Left forelimb (tissue), 1 donor: ENCODE data around the gene SAMHD1.
A peak's percentile ranks its signal among the peaks of the same experiment; 100 is the strongest.
"Not testable (repeated sequence)": the region's sequence is repeated elsewhere in the genome, so short reads cannot be mapped to it uniquely, and the experiment has no call there.

Experiments used
- DNase-seq: peaks from one replicate; pipeline ENCODE4 v3.0.0-alpha.2; 2018; ENCODE audit warnings: low spot score

The SAMHD1 gene

GRCh38 chr20:36916199-36916598 is 35.3 kb downstream of the SAMHD1 start:
- no peak for DNase-seq

GRCh38 chr20:36908603-36909002 is 42.9 kb downstream of the SAMHD1 start:
- DNase-seq = no peak

GRCh38 chr20:36906086-36906485 is 45.4 kb downstream of the SAMHD1 start:
- not testable (repeated sequence) for DNase-seq

- DNase-seq = not testable (repeated sequence)
Observed at GRCh38 chr20:36905566-36905965, 45.9 kb downstream of the SAMHD1 start.

- no peak for DNase-seq
Observed at GRCh38 chr20:36904690-36905089, 46.8 kb downstream of the SAMHD1 start.

GRCh38 chr20:36895036-36895435 is 56.5 kb downstream of the SAMHD1 start:
- no peak for DNase-seq

- DNase-seq = no peak
Observed at GRCh38 chr20:36893801-36894200, 57.7 kb downstream of the SAMHD1 start.

GRCh38 chr20:36891211-36891610 is 60.3 kb downstream of the SAMHD1 start:
- no peak for DNase-seq

- no peak for DNase-seq
Observed at GRCh38 chr20:36890586-36890985, 60.9 kb downstream of the SAMHD1 start.

GRCh38 chr20:36888880-36889516 is 62.5 kb downstream of the SAMHD1 start:
- DNase-seq = no peak

GRCh38 chr20:36887752-36888090 is 63.8 kb downstream of the SAMHD1 start:
- DNase-seq = no peak

- peak; percentile 87 for DNase-seq
Observed at GRCh38 chr20:36886859-36887751, 64.4 kb downstream of the SAMHD1 start.

- no peak for DNase-seq
Observed at GRCh38 chr20:36885356-36885755, 66.2 kb downstream of the SAMHD1 start.

GRCh38 chr20:36883977-36884535 is 67.5 kb downstream of the SAMHD1 start:
- no peak for DNase-seq

- DNase-seq = no peak
Observed at GRCh38 chr20:36881888-36882287, 69.6 kb downstream of the SAMHD1 start.

GRCh38 chr20:36881331-36881730 is 70.2 kb downstream of the SAMHD1 start:
- DNase-seq = no peak

GRCh38 chr20:36880741-36881250 is 70.7 kb downstream of the SAMHD1 start:
- no peak for DNase-seq

GRCh38 chr20:36878941-36879340 is 72.6 kb downstream of the SAMHD1 start:
- no peak for DNase-seq

- no peak for DNase-seq
Observed at GRCh38 chr20:36876473-36876833, 75.1 kb downstream of the SAMHD1 start.

GRCh38 chr20:36875702-36876472 is 75.6 kb downstream of the SAMHD1 start, which contains the start of gene TLDC2:
TLDC2 (plus strand) TSS chr20:36876138; CDS start chr20:36876175, 37 bp downstream.
- DNase-seq = no peak

GRCh38 chr20:36875093-36875492 is 76.4 kb downstream of the SAMHD1 start:
- DNase-seq = not testable (repeated sequence)
